Fibroblast of the conjunctiva (primary cell): ENCODE data around the gene DDX51.

Experiments
- DNase-seq: peaks from one replicate; pipeline ENCODE4 v3.0.0-alpha.2; 2010; ENCODE audit warnings: low read depth

Gene DDX51

DNA sequence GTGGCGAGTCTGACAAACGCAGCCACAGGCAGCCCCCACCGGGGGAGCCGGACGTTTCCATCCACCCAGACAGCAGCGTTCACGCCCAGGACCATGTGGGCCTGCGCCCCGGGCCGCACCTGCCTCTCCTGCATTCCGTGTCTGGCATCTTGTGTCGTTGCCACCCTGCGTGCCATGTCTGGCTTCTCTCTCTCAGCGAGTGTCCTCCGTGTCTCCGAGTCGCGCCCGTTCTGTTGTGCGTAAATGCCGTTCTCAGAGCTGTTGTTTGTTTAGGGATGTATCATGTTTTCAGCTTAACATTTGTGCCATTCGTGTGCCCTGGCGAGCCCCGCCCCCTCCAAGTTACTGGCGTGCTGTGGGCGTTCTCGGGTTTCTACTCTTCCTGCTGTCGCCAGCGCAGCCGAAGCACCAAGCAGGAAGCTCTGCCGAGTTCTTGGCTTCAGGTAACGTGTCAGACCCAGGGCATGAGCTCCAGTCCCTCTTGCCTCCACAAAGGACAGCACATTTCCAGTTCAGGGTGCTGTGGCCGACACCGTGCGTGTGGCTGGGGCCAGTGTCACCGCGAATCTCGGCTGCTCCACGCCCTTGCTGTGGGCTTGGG is 34.8 kb upstream of the DDX51 start:
- no peak for DNase-seq

DNA sequence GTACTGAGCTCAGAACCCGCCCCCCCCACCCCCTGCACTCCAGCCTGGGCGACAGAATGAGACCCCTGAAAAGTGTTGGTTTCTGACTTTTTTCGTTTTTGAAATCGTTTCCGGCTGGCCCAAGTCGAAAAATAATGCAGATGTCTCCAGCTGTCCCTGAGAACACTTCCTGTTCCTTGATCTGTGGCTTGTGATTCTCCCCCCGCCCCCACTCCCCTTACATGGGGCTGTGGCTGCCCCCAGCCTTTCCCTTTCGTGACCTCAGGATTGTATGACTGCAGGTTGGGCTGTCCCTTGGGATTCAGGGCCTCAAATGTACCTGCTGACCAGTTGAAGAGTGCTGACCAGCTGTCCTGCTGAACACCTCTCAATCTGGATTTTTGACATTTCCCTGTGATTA is 34.2 kb upstream of the DDX51 start:
- DNase-seq, result no peak

DNA sequence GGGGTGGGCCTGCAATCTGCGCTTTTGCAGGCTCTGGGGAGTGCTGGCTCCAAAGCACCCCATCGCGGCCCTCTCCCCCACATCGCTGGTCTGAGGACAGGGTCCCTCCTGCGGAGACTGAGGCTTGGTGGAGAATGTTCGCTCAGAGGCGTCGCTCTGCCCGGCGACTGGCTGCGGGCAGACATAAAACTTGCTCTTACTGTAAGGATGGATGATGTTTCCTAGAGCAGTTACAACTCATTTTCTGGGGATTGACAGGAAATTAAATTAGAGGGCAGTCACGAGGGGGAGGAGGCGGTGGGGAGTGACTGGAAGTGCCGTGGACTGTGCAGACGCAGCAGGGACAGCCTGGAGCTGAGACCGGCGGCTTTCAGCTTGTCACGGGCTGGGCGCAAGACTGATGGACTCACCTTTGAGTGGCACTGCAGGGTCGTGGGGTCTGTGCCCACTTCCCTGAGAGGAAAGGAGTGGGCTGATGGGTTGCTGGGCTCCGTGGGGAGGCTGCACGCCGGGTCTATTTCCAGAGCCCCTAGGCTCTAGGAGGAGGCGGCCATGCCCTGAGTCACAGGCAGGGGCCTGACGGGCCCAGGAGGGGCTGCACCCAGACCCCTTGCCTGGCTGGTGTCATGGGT is 32.9 kb upstream of the DDX51 start:
- no peak for DNase-seq

DNA sequence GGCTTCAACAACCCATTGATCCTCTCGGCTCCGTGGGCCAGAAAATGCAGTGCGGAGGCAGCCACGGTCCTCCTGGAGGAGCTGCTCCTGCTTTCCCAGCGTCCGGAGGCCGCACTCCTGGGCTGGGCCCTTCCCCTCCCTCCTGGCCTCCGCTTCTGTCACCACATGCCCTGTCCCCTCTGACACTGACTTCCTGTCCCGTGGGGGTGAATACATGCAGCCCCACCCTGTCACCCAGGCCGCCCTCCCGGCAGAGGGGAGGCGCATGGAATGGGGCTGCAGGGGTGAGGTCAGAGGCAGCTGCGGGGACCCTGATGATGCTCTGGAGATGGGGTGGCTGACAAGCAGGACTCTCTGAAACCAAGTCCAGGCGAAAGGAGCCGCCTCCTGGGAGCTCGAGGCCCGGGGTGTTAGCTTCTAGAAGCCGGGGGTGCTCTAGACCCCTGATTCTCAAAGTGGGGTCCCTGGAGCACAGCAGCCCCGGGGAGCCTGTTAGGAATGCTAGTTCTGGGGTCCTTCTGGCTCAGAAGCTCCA is 32.3 kb upstream of the DDX51 start:
- no peak for DNase-seq

DNA sequence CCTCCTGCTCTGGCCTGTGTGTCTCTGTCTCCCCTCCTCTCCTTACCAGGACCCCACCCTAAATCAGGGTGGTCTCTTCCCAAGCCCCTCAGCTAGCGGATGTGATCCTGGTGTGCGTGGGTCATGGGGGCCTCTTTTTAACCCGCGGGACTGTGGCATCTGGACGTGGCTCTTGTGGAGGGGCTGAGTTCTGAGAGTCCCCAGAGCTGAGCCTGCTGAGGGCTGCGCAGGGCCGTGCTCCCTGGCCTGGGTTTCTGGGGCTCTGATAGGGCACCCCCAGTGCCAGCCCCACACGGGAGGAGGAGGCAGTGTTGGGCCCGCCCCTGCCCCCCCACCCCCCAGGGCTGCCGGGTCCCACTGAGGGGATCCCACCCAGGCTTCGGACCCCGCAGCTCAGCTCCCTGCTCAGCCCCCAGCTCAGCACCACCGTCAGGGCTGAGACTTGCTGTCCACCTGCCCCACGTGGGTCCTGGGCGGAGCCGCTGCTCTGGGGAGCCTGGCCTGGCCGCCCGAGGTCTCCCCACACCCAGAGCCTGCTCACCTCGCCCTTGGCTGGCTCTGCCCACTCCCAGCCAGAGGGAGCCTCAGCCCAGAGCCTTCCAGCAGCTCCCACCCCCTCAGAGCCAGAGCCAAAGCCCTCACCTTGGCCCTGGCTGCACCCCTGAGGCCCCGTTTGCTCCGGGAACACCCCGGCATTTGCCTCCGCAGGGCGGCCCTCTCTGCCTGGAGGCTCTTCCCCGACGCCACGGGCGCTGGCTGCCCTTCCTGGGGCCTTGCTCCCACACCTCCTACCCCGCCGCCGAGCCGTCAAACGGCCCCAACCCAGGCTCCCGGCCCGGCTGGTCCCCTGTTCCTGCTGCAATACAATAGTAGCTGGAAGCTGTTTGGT is 31.6 kb upstream of the DDX51 start:
- DNase-seq, result no peak

DNA sequence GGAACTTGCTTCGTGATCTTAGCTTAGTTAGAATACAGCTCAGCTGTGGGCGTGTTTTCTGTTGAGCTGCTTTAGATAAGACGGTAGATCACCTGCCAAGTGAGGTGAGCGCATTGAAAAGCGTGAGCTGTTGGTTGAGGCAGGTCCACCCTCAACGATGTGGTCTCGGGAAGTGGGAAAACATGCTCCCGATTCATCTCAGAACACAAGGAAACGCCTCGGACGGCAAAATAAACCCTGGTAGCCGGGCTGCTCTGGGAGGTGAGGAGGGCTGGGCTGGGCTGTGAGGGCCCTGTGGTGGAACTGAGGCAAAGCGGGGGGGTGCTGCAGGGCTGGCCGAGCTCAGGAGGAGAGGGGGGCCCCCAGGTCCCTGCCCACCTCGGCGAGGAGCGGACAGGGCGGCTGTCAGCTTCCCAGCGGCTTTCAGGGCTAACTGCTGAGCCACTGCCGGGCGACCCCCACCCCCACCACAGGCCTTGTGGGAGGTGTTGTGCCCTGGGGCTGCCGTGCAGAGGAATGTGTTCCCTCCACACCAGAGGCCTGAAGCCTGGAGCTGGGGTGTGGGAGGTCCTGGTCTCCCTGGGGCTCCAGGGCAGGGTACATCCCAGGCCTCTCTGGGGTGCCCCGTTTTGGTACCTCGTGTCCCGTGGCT is 30.8 kb upstream of the DDX51 start:
- no peak for DNase-seq

DNA sequence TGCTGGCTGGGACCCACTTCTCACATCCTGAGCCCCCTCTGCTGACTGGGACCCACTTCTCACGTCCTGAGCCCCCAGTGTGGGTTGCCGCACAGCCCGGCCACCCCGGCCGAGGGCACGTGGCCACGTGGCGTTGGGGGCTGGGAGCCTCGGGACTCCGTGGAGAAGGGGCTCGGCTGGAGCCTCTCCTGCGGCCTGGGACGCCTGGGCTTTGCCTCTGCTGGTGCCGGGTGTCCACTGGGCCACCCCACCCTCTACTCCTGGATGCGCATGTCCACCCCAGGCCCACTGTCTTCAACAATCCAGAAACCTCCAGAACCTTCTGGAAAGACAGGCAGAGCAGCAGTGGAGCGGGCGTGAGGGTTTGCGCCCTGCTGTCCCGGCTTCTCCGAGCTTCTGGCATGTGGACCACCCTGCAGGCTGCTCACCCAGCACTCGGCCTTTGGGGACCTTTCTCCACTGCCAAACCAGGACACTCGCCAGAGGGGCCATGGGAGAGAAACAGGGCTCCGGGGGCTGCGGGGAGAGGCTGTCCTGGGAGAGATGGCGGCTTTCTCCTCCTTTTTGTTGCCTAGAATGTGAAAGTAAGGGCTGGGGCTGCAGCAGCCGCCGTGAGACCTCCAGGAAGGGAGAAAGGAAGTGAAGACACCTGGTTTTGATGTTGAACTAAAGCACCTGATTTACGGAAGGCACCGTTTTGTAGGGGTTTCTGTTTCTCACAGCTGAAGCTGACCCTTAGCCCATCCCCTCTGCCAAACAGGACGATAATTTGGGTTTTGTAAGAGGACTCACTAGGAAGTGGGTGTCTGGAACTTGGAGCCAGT is 30.1 kb upstream of the DDX51 start:
- no peak for DNase-seq

DNA sequence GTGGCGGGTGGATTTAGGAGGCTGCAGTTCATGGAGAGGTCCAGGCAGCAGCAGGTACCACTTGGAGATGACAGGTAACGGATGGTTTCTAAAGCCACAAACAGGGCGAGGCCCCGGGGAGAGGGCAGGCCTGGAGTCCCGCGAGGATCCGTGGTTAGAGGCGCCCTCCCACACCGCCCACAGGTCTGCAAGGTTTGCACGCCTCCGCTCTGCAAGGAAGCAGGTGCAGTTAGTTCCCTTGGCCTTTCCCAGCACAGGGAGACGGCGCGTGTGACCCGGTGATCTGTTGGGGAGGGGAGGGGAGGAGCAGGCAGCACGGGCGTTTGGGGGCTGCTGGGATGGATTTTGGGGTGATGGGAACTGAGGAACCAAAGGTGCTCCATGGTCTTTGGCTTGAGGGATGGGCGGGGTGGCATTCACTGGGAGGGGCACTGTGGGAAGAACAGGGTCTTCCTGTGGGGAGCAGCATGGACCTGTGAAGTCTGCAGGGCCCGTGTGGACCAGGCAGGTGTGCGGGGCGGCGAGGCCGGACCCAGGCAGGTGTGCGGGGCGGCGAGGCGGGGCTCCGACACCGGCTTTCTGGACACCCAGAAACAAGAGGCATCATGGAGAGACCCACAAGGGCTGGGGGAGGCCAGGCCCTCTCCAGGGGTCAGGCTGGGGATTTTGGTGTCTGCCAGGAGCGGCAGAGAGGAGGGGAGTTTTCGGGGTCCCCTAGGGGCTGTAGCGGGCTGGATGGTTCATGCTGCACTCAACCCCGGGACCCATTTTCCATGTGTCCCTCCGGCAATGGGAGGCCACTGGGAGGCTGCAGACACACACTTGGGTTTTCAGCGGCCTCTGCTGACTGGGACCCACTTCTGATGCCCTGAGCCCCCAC is 29.3 kb upstream of the DDX51 start:
- DNase-seq, result no peak

DNA sequence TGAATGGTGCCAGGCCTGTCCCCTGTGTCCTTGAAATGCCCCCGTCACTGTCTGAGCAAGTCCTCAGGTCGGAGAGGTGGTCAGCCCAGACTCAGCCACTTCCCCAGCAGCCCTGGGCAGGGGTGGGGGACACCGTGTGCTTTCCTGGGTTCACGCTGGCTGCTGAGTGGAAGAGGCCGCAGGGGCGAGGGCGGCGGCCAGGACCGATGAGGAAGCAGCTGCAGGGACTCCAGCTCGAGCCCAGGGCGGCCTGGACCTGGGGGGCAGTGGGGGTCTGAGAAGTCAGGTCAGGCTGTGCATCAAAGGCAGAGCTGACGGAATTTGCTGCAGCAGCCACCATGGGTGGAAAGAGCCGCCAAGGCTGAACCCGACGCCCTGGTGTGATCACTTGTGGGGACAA is 28.5 kb upstream of the DDX51 start:
- no peak for DNase-seq

DNA sequence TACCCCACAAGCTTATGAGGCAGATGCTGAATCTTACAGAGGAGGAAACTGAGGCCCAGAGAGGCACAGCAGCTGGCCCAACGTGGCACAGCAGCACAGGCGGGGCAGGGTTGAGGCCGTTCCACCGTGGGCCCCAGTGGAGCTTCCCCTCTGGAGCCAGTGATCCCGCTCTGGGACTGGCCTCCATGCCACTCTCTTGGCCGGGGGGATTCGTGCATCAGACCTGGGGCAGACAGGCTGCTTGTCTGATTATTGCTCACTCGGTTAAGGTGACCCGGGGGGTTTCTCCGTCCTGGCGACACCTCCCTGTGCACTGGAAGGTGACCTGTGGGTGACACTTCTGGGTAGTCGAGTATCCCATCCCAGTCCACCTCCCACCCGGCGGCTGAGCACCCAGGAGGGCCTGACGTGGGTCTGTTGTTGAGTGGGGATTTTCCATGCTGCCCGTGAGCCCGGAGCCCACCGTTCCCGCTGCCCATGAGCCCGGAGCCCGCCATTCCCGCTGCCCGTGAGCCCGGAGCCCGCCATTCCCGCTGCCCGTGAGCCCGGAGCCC is 27.9 kb upstream of the DDX51 start:
- DNase-seq, result no peak

DNA sequence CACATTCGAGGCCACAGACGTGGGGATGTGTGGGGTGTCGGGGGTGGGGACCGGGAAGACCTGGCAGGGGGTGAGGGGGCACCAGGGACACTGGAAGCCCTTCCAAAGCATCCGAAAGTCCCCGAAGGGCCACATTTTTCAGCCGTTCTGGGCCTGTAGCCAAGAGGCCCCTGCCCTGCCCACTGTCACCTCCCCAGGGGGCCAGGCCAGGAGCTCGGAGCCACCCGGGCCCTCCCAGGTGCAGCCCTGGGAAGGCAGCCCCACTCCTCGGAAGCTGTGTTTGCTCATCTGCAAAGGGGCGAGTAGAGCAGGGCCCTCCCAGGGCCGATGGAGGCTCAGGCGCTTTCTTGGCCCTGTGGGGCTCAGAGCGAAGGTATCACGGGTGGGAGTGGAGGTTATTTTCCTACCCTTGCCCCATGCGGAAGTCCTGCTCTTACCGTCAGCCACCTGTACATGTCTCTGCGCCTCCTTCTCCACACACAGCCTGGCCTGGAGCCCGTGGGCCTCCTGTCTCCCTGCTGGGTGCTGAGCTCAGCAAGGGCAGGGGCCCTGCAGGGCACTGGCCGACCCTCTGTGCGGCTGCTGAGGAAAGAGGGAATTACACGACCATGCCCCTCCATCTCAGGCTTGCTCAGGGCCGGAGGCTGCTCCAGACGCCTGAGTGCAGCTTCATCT is 27.3 kb upstream of the DDX51 start:
- DNase-seq, result no peak

DNA sequence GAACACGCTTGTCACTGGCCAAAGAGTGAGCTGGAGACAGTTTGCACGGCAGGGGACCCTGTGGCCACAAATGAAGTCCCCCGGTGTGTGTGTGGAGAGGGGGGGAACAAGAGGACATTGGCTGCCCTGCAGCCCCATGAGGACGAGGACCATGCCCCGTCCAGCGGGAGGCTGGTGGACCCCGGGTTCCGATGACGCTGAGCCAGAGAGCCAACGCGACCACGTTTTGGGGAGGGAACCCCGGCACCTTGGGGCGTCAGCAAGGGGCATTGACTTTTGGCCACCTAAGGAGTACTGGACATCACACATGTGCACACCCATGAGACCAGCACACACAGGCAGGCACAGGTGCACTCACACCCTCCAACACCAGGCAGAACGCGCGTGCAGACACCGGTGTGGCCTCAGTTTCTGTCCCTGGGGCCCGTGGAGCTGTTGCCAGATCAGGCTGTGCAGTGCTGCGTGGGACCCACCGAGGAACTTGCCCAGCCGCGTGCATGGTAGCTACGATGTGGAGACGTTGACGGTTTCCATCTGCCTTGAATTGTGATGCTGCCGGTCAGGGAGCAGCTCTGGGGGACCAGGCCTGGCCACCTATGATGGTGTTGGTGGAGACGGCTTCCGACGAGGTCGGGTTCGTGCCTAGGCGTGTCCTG is 26.6 kb upstream of the DDX51 start:
- DNase-seq, result no peak

DNA sequence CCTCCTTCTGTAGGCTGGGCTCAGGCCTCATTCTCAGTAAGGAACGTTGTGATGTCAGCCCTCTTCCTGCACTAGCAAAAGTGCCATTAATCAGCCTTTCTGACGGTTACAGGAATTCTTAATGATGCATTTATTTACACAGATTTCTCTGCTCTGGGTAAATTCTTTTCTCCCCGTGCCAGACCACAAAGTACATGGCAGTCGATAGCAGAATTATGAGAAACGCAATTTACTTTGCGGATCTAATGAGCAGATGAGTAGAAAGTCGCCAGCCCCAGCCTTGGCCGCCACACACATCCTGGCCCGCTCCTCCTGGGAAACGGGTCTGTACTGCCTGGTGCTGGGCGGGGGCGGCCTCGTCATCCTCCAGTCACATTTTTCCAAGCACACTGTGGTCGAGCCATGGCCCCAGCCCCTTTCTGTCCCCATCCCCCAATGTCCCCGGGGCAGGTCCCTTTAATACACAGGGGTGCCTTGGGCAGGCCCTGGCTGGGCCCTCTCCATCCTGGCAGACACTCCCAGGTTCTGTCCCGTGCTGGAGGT is 26.0 kb upstream of the DDX51 start:
- DNase-seq, result no peak

DNA sequence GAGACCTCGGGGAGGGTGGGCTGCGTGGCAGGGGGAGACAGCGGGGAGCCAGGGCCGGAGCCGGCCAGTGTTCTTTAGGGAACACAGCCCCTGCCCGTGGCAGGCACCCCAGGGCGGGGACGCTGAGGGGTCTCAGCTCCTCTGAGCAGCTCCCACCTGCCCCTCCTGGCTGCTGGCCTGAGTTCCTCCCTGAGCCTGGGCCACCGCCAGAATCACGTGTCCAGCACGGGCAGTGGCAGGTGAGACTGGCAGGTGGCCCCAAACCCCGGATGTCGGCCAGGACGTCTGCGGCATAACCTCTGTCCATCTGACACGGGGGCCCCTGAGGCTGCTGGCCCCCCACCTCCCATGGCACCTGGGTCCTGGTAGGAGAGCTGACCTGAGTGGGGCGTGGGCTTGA is 25.3 kb upstream of the DDX51 start:
- no peak for DNase-seq

DNA sequence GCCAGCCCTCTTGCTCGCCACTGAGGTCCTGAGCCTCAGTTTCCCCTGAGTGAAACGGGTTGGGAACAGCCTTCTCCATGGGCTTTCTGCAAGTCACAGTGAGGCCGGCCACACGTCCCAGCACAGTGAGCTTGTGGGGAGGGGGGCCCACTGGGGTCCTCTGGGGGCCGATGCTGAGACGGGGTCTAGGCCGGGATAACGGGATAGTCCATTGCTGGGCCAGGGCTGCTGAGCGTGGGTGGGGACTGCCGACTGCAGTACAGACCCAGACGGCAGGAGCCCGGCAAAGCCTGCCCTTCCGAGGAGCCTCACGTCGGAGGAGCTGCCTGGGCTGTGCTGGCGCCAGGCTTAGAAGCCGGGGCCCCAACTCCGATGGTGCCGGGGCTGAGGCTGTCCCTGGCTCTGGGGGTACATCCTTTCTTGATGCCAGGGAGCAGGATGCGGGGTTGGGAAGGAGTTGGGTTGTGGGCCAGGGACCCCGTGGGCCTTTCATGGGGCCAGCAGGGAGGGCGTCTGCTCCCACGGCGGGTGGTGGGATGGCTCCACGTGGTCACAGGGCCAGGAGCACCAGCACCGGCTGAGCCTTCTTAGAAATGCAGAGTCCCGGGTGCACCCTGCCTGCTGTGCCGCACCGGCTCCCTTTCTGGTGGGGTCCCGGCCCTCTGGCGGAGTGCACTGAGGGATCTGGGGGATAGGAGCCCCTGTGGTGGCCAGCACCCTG is 24.4 kb upstream of the DDX51 start:
- DNase-seq, result no peak

DNA sequence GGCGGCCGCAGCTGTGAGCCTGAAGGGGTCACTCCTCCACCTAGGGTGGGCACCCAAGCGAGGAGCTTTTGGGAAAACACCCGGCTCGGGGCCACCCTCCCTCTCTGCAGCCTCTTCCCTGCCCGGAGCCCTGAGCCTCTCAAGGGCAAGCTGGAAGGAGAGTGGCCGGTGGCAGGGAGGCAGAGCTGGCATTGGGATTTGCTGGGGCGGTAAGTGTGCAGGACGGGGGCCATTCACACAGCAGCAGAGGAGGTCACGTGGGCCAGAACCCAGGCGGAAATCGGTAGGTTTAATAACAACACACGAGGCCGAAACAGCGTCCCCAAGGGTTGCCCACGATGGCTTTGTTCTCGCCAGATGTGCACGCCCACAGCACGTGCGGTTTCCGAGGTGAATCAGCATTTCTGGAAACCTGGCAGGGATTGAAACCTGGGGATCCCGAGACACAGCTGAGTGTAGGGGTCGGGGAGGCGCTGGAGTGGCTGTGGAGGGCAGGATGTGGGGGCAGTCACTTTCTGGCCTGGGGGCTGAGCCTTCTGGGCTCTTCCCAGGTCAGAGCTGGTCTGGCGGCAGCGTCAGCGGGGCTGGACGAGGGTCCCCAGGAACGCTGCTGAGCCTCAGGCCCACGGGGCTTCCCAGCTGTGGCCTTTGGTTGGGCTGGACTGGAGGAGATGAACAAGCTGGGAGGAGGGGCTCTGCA is 23.6 kb upstream of the DDX51 start:
- no peak for DNase-seq

DNA sequence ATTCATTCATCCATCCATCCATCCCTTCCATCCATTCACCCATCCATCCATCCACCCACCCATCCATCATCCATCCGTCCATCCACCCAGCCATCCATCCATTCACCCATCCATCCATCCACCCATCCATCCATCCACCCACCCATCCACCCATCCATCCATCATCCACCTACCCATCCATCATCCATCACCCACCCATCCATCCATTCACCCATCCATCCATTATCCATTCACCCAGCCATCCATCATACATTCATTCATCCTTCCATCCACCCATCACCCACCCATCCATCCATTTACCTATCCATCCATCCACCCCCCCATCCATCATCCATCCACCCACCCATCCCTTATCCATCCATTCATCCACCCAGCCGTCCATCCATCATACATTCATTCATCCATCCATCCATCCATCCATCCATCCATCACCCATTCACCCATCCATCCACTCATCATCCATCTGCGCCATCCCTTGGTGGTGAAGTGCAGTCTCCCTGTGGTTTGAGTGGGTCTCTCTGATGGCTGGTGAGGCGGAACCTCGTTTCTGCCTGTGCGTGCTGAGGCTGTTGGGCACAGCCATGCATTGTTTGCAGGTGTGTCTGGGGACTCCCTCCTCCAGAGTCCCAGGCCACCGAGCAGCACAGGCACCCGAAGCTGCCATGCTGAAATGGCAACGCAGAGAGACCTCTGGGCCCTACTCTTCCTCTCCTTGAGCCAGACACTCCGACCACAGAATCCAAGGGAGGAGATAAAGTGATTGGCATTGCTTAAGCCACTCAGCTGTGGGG is 22.9 kb upstream of the DDX51 start:
- DNase-seq, result no peak
